Esophagus squamous epithelium (tissue), 5 donors: ENCODE data around the gene IFI6. TPM values are rescaled to one million over a fixed set of nuclear protein-coding genes. Genes with fewer than 3 reads are reported as not detected.

ENCODE experiments used
- DNase-seq: peaks from one replicate; lab custom pipeline; 2025; lab: John Stamatoyannopoulos, UW
- H3K27ac ChIP-seq, 4 donors: fragments of 200-600 bp; sonication (generic); one replicate each; pipeline ENCODE4 v1.5.1; 2016 to 2019; ENCODE audit warnings: mild to moderate bottlenecking in 1 of 4
- H3K27me3 ChIP-seq, 4 donors: fragments of 200-600 bp; sonication (generic); 1 replicate in 3 of 4; 2 replicates in 1 of 4; pipeline versions ENCODE4 v1.5.1 to v1.6.0; 2017 to 2021; ENCODE audit warnings: antibody characterized with exemption in 1 of 4
- H3K36me3 ChIP-seq, 3 donors: fragments of 200-600 bp; sonication (generic); one replicate each; pipeline ENCODE4 v1.5.1; 2016 to 2019
- H3K4me1 ChIP-seq, 3 donors: fragments of 200-600 bp; sonication (generic); one replicate each; pipeline ENCODE4 v1.5.1; 2017 to 2019
- H3K4me3 ChIP-seq, 4 donors: fragments of 200-600 bp; sonication (generic); 1 replicate in 3 of 4; 2 replicates in 1 of 4; pipeline ENCODE4 v1.5.1; 2016 to 2019; ENCODE audit warnings: mild to moderate bottlenecking in 2 of 4, moderate library complexity in 1 of 4
- H3K9me3 ChIP-seq, 3 donors: fragments of 200-600 bp; sonication (generic); one replicate each; pipeline ENCODE4 v1.5.1; 2016 to 2019
- CTCF ChIP-seq, 6 experiments: fragments of 450-650 bp in 4 of 6; fragments of 200-600 bp in 2 of 6; sonication (generic) in 2 of 6; IDR thresholded peaks; one replicate each; pipeline ENCODE4 v1.5.1; 2016 to 2019; ENCODE audit warnings: antibody characterized with exemption in 6 of 6, mild to moderate bottlenecking in 4 of 6, moderate library complexity in 4 of 6
- POLR2A ChIP-seq, 4 donors: fragments of 450-650 bp; IDR thresholded peaks; one replicate each; pipeline ENCODE4 v1.6.1; 2017; ENCODE audit warnings: antibody characterized with exemption in 4 of 4, mild to moderate bottlenecking in 4 of 4, moderate library complexity in 3 of 4
- WGBS, 2 donors: methylation state at CpG; one replicate each; pipeline ENCODE4 v1.1.5; 2018; 5-methylcytosine and 5-hydroxymethylcytosine counted together
- intact Hi-C: fragments of 100-400 bp; cut with DNase I; formaldehyde crosslinking; loops from one replicate; pipeline ENCODE4 v1.15.0; 2022
- total RNA-seq, 4 donors: library from RNA; depleted of rRNA; stranded (reverse); fragments of >200 nt; gene quantifications; one replicate each; pipeline ENCODE4 v1.1.0, GENCODE V29; 2016
- donor health status: DM: yes; HTN: yes; CAD: no.

IFI6 gene
- 100 to 1,000 TPM in 1 of 4 donors, 10 to 100 TPM in 2, 1 to 10 TPM in 1; 4.0 to 194 (median 13.6) TPM for total RNA-seq

- Histone ChIP-seq H3K36me3 (no peaks in the 10 kb centered on the region), H3K4me1 (peaks cover 0 to 44% (median 28%) of the 10 kb centered on the region in 3 donors), H3K9me3 (no peaks in the 10 kb centered on the region), H3K27me3 (no peaks in the 10 kb centered on the region), H3K4me3 (peak within 1 kb of the TSS; percentile 18 to 61 (median 47)), H3K27ac (peak within 1 kb of the TSS; percentile 74 to 88 (median 88))
- WGBS, 2 donors, result 0% methylated on average over 10 of the region's 10 CpGs
- intact Hi-C loops, result no loop called here
- no peak for DNase-seq
- peak in 1 of 4 donors; percentile 40 for TF ChIP-seq POLR2A (IDR thresholded peaks at IDR 0.05)
- TF ChIP-seq CTCF (IDR thresholded peaks at IDR 0.05), result peak; percentile 19 to 62 (median 52)
Observed at GRCh38 chr1:27671964-27672749, at the start of gene IFI6. Gene IFI6, minus strand, starts transcription at chr1:27672192. Its CDS starts 2,878 bp downstream, at chr1:27669314.

- Histone ChIP-seq H3K27me3 (no peaks in the 10 kb centered on the region), H3K4me3 (no peak overlapping the region), H3K36me3 (no peaks in the 10 kb centered on the region), H3K27ac (no peak overlapping the region), H3K4me1 (peaks cover 0 to 15% (median under 1%) of the 10 kb centered on the region in 3 donors), H3K9me3 (no peaks in the 10 kb centered on the region)
- TF ChIP-seq CTCF (IDR thresholded peaks at IDR 0.05) (peak in 3 of 6 experiments; percentile 15 to 30 (median 16)), POLR2A (IDR thresholded peaks at IDR 0.05) (no peak)
- intact Hi-C loops, result no loop called here
- DNase-seq, result no peak
- WGBS, 2 donors, result 68 to 72% methylated on average over 5 of the region's 5 CpGs
Observed at GRCh38 chr1:27719286-27720251, 47.6 kb upstream of the IFI6 start.

- no peak overlapping the region for H3K27ac ChIP-seq
- 58 to 66% methylated on average over 2 of the region's 2 CpGs for WGBS, 2 donors
- H3K9me3 ChIP-seq, result no peaks in the 10 kb centered on the region
- DNase-seq, result no peak
- intact Hi-C loops, result no loop called here
- no peak for TF ChIP-seq POLR2A (IDR thresholded peaks at IDR 0.05)
- no peak for TF ChIP-seq CTCF (IDR thresholded peaks at IDR 0.05)
- H3K4me3 ChIP-seq, result no peak overlapping the region
- no peaks in the 10 kb centered on the region for H3K27me3 ChIP-seq
- no peaks in the 10 kb centered on the region for H3K36me3 ChIP-seq
- peaks cover 0 to 18% (median 0%) of the 10 kb centered on the region in 3 donors for H3K4me1 ChIP-seq
Observed at GRCh38 chr1:27716262-27716895, 44.4 kb upstream of the IFI6 start.

GRCh38 chr1:27713869-27714513 lies 42.0 kb upstream of the IFI6 start:
- Histone ChIP-seq H3K9me3 (peaks cover 0 to under 1% (median 0%) of the 10 kb centered on the region in 3 donors), H3K27me3 (no peaks in the 10 kb centered on the region), H3K36me3 (no peaks in the 10 kb centered on the region), H3K27ac (no peak overlapping the region), H3K4me3 (no peak overlapping the region), H3K4me1 (peaks cover 0 to 5% (median 0%) of the 10 kb centered on the region in 3 donors)
- DNase-seq, result no peak
- TF ChIP-seq CTCF (IDR thresholded peaks at IDR 0.05) (no peak), POLR2A (IDR thresholded peaks at IDR 0.05) (no peak)
- intact Hi-C loops, result no loop called here
- WGBS, 2 donors, result 75 to 82% methylated on average over 3 of the region's 3 CpGs
